Endothelial cell of umbilical vein (primary cell): Measurements from ENCODE around the gene MYLIP. TPM values are rescaled to one million over a fixed set of nuclear protein-coding genes. Genes with fewer than 3 reads are reported as not detected.

ENCODE experiments used
- Bru-seq: library from RNA; stranded (reverse); fragments of 400-500 nt; gene quantifications from one replicate; lab custom pipeline; 2021; lab: Mats Ljungman, UMichigan
- BruChase-seq, 2 experiments: library from RNA; stranded (reverse); fragments of 400-500 nt; gene quantifications; one replicate each; lab custom pipeline; 2021; lab: Mats Ljungman, UMichigan
- BruUV-seq: library from RNA; stranded (reverse); fragments of 400-500 nt; replicated peaks from 2 replicates; lab custom pipeline; 2021; lab: Mats Ljungman, UMichigan
- CTCF ChIA-PET: fragments of 300-600, 350-600 bp; sonication (Branson Sonifier 250); formaldehyde crosslinking; loops from one replicate; lab custom pipeline; 2021; ENCODE audit warnings: antibody characterized with exemption, inconsistent platforms; lab: Charles Lee
- POLR2A ChIA-PET: fragments of 300-600, 350-600 bp; sonication (Branson Sonifier 250); formaldehyde crosslinking; loops from one replicate; lab custom pipeline; 2021; ENCODE audit warnings: antibody characterized with exemption, inconsistent platforms; lab: Charles Lee
- DNase-seq: peaks from one replicate; pipeline ENCODE4 v3.0.0-alpha.2; 2011; ENCODE audit warnings: low read depth, low spot score
- FAIRE-seq: peaks from 2 replicates; lab custom pipeline; 2011; peaks lifted over from hg19 to GRCh38; lab: Jason Lieb, UNC
- H2AFZ ChIP-seq: 2 replicates; pipeline ENCODE4 v1.6.0; 2012; ENCODE audit warnings: low read depth, low read length, control low read depth, inconsistent platforms
- H3K27ac ChIP-seq: 2 replicates; pipeline ENCODE4 v1.5.1; 2011; ENCODE audit warnings: low read depth, mild to moderate bottlenecking, control low read depth, low read length, moderate library complexity; ENCODE audit not compliant: insufficient read depth
- H3K27me3 ChIP-seq, 2 experiments: 2 replicates each; pipeline versions ENCODE4 v1.6.0 to v1.6.1; 2011; ENCODE audit warnings: low read length in 2 of 2, mixed read lengths in 1 of 2; ENCODE audit not compliant: control insufficient read depth in 2 of 2, insufficient read depth in 2 of 2
- H3K36me3 ChIP-seq, 2 experiments: 2 replicates in 1 of 2; 3 replicates in 1 of 2; pipeline ENCODE4 v1.5.1; 2011; ENCODE audit warnings: low read length in 2 of 2, mild to moderate bottlenecking in 1 of 2, moderate library complexity in 1 of 2; ENCODE audit not compliant: control insufficient read depth in 2 of 2, insufficient read depth in 2 of 2; ENCODE audit errors: extremely low read depth in 1 of 2
- H3K4me1 ChIP-seq: 3 replicates; pipeline ENCODE4 v1.5.1; 2011; ENCODE audit warnings: mild to moderate bottlenecking, low read length; ENCODE audit not compliant: control insufficient read depth, insufficient read depth; ENCODE audit errors: extremely low read depth
- H3K4me2 ChIP-seq: 2 replicates; pipeline ENCODE4 v1.6.1; 2011; ENCODE audit warnings: low read length, control low read depth, mixed read lengths; ENCODE audit not compliant: insufficient read depth
- H3K4me3 ChIP-seq, 3 experiments: fragments of 200-600 bp in 1 of 3; sonication (generic), shearing (Covaris generic) in 1 of 3; replicated peaks in 1 of 3; 2 replicates each; pipeline ENCODE4 v1.5.1; 2011 to 2016; ENCODE audit warnings: control low read depth in 3 of 3, low read length in 3 of 3, mild to moderate bottlenecking in 2 of 3, inconsistent platforms in 1 of 3, low read depth in 1 of 3, moderate library complexity in 1 of 3; ENCODE audit not compliant: insufficient read depth in 1 of 3
- H3K79me2 ChIP-seq: 2 replicates; pipeline ENCODE4 v1.6.0; 2012; ENCODE audit warnings: low read length, inconsistent platforms; ENCODE audit not compliant: control insufficient read depth, insufficient read depth
- H3K9ac ChIP-seq: replicated peaks from 2 replicates; pipeline ENCODE3; 2011; ENCODE audit warnings: low read length, control low read depth; ENCODE audit not compliant: insufficient read depth; ENCODE audit errors: extremely low read depth
- H3K9me1 ChIP-seq: replicated peaks from 3 replicates; pipeline ENCODE4 v1.6.0; 2011; ENCODE audit warnings: mild to moderate bottlenecking, low read length; ENCODE audit not compliant: control insufficient read depth, insufficient read depth; ENCODE audit errors: extremely low read depth
- H3K9me3 ChIP-seq: replicated peaks from 2 replicates; pipeline ENCODE4 v1.5.1; 2012; ENCODE audit warnings: low read length, inconsistent platforms; ENCODE audit not compliant: control insufficient read depth, insufficient read depth
- H4K20me1 ChIP-seq: replicated peaks from 2 replicates; pipeline ENCODE3; 2011; ENCODE audit warnings: mild to moderate bottlenecking, low read length; ENCODE audit not compliant: control insufficient read depth, insufficient read depth; ENCODE audit errors: extremely low read depth
- CTCF ChIP-seq, 2 donors: IDR thresholded peaks; 1 replicate in 1 of 2; 2 replicates in 1 of 2; pipeline ENCODE4 v1.5.1; 2011; ENCODE audit warnings: low read length in 2 of 2, mild to moderate bottlenecking in 2 of 2, moderate library complexity in 2 of 2, control low read depth in 1 of 2, inconsistent platforms in 1 of 2, low read depth in 1 of 2; ENCODE audit not compliant: insufficient read depth in 1 of 2; ENCODE audit errors: extremely low read depth in 1 of 2
- MAX ChIP-seq: IDR thresholded peaks from 2 replicates; pipeline ENCODE4 v1.6.1; 2011; ENCODE audit not compliant: insufficient read depth, insufficient read length
- MYC ChIP-seq: IDR thresholded peaks from one replicate; pipeline ENCODE4 v1.6.1; 2011; ENCODE audit warnings: mild to moderate bottlenecking, low read depth, low read length
- POLR2A ChIP-seq: IDR thresholded peaks from 2 replicates; pipeline ENCODE4 v1.6.1; 2012; ENCODE audit warnings: low read depth, mild to moderate bottlenecking, control low read depth, low read length
- POLR2AphosphoS5 ChIP-seq: IDR thresholded peaks from 2 replicates; pipeline ENCODE4 v1.6.1; 2012; ENCODE audit warnings: low read depth, mild to moderate bottlenecking, control low read depth, low read length, moderate library complexity; ENCODE audit not compliant: insufficient read depth
- dilution Hi-C: fragments of 300-500 bp; cut with MboI; formaldehyde crosslinking; loops from one replicate; pipeline ENCODE4 v1.15.0; 2019; ENCODE audit warnings: low sequenced_read_pairs; ENCODE audit not compliant: extremely low pct_ligation_motif_present
- intact Hi-C: fragments of 100-400 bp; cut with micrococcal nuclease; formaldehyde crosslinking; loops from one replicate; pipeline ENCODE4 v1.10.0; 2022
- long read RNA-seq: library from polyadenylated mRNA; stranded (forward); transcript quantifications from one replicate; pipeline ENCODE4 v2.0.0, GENCODE V29; 2021
- polyA minus RNA-seq, 3 experiments: library from RNA; depleted of rRNA, polyadenylated mRNA; stranded (reverse); fragments of >200 nt; gene quantifications; 1 replicate in 1 of 3; 2 replicates in 2 of 3; pipeline ENCODE4 v1.2.3, GENCODE V29; 2011
- polyA plus RNA-seq, 4 experiments: library from polyadenylated mRNA; depleted of rRNA in 3 of 4; stranded (reverse) in 3 of 4; unstranded in 1 of 4; fragments of >200 nt; gene quantifications; 2 replicates each; pipeline versions ENCODE4 v1.2.1 to v1.2.3, GENCODE V29; 2011 to 2012; ENCODE audit warnings: missing spikeins in 1 of 4
- total RNA-seq: library from RNA; stranded (reverse); gene quantifications from 2 replicates; pipeline ENCODE4 v1.2.3, GENCODE V29; 2021

Gene MYLIP
- total RNA-seq, result 15.4 and 19.2 TPM in 2 replicates
- polyA plus RNA-seq, result 13.8 and 16.9 TPM in 2 replicates
- 16.4 and 17.3 TPM in 2 replicates for polyA plus RNA-seq (2011; cell fraction: cytosol; rRNA removed)
- 44.3 and 52.9 TPM in 2 replicates for polyA plus RNA-seq (2011; cell fraction: nucleus; rRNA removed)
- 9.0 and 9.1 TPM in 2 replicates for polyA plus RNA-seq (2012)
- 31.0 and 32.5 TPM in 2 replicates for polyA minus RNA-seq
- polyA minus RNA-seq (2011; cell fraction: cytosol; rRNA and poly(A)+ RNA removed), result 6.7 TPM
- 36.2 and 38.2 TPM in 2 replicates for polyA minus RNA-seq (2011; cell fraction: nucleus; rRNA and poly(A)+ RNA removed)
- Bru-seq, nascent RNA, result percentile 97 among the genes with signal in this experiment
- BruChase-seq, experiment 1, labeled RNA remaining after a 6-hour chase, result percentile 54 among the genes with signal in this experiment
- percentile 75 among the genes with signal in this experiment for BruChase-seq, experiment 2, labeled RNA remaining after a 2-hour chase
- long read RNA-seq, transcript MYLIP-202 (7 exons, 1,666 nt), result major isoform, 16 of 30 reads
- long read RNA-seq, partial matches to known transcripts, result 5 of 30 reads
- long read RNA-seq, other reads (novel, unspliced or antisense), result 8 of 30 reads

GRCh38 chr6:16128759-16129622 is at the start of gene MYLIP:
Gene MYLIP, plus strand, starts transcription at chr6:16129086. Its CDS starts 237 bp downstream, at chr6:16129323.
- dilution Hi-C loops, result no loop called here
- ChIA-PET POLR2A (interaction anchor here (0.6 to 1.8 kb wide), 24 partner anchors 9 to 957 kb away, joined by 3 to 9 read pairs (median 4); no protein-coding TSS in a partner anchor), CTCF (interaction anchor here (0.6 to 3.6 kb wide), 38 partner anchors 16 to 438 kb away, joined by 3 to 45 read pairs (median 4); no protein-coding TSS in a partner anchor)
- H3K9me1 ChIP-seq, result no peaks in the 10 kb centered on the region
- no peaks in the 10 kb centered on the region for H4K20me1 ChIP-seq
- intact Hi-C loops, result loop anchor here (1.0 to 2.0 kb wide), 10 partner anchors 37 to 466 kb away; partner anchors contain the start of gene DTNBP1
- H3K4me2 ChIP-seq, result peak within 1 kb of the TSS; percentile 93
- TF ChIP-seq CTCF (IDR thresholded peaks at IDR 0.05; ENCODE audit: extremely low read depth in 1 of 2, insufficient read depth in 1 of 2, low read depth in 1 of 2, low read length in 2 of 2), result peak; percentile 62 to 87
- TF ChIP-seq MYC, result no peak
- peak; percentile 99 for TF ChIP-seq POLR2AphosphoS5
- TF ChIP-seq POLR2A, result peak; percentile 99
- TF ChIP-seq MAX, result no peak
- H3K9me3 ChIP-seq, result no peaks in the 10 kb centered on the region
- peaks cover 0 to 5% of the 10 kb centered on the region in 2 experiments for H3K36me3 ChIP-seq
- BruUV-seq, result no TSS peak
- FAIRE-seq (peak; percentile 93), DNase-seq (peak; percentile 95)
- peaks cover 24% of the 10 kb centered on the region for H3K4me1 ChIP-seq
- H2AFZ ChIP-seq, result peak within 1 kb of the TSS; percentile 84
- peak within 1 kb of the TSS; percentile 68 to 98 (median 71) for H3K4me3 ChIP-seq
- peak within 1 kb of the TSS; percentile 71 for H3K27ac ChIP-seq
- peaks cover 32% of the 10 kb centered on the region for H3K79me2 ChIP-seq
- H3K9ac ChIP-seq, result peak within 1 kb of the TSS; percentile 86
- H3K27me3 ChIP-seq, result peaks cover 6% of the 10 kb centered on the region in 2 experiments
